Stimulated activated CD4-positive, alpha-beta T cell treated with anti-CD3 and anti-CD28 coated beads, TNF-alpha, amount 100 ng/mL, for 48 hours (primary cell): ENCODE results near the gene LIMA1.
A peak's percentile ranks its signal among the peaks of the same experiment; 100 is the strongest.
"Not testable (repeated sequence)": the region's sequence is repeated elsewhere in the genome, so short reads cannot be mapped to it uniquely, and the experiment has no call there.

Source experiments
- DNase-seq, 3 donors: peaks; one replicate each; pipeline ENCODE4 v3.0.0-alpha.2; 2020; ENCODE audit warnings: low read depth in 3 of 3

The LIMA1 gene

DNA sequence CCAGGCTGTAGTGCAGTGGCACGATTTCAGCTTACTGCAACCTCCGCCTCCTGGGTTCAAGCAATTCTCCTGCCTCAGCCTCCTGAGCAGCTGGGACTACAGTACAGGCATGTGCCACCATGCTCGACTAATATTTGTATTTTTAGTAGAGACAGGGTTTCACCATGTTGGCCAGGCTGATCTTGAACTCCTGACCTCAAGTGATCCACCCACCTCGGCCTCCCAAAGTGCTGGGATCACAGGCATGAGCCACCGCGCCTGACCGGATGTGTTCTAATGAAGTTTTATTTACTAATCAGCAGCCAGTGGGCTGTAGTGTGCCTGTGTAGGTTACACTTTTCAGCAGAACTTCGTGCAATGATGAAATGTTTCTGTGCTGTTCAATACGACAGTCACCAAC is 35.7 kb downstream of the LIMA1 start:
- DNase-seq = not testable (repeated sequence)

DNA sequence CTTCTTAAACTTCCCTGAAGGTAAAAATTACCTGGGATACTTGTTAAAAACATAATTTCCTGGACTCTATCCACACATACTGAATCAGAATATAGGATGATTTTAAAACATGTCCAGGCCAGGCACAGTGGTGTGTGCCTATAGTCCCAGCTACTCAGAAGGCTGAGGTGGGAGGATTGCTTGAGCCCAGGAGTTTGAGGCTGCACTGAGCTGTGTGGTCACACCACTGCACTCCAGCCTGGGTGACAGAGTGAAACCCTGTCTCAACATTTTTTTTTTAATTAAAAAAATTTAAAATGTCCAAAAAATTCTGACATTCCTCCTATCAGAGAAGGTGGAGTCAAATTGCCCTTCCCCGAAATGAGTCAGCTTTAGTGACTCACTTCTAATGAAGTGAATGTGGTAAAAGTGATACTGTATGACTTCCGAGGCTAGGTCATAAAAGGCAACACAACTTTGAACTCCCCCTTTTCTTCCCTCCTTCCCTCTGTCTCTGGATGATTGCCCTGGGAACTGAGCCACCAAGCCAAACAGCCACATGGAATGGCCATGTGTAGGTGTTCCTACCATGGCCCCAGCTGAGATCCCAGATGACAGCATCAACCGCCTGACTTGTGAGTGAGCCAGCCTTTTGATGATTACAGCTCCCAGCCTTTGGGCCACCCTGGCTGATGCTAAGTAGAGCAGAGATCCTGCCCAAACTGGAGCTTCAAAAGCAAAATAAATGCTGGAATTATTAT is 36.3 kb downstream of the LIMA1 start:
- DNase-seq = peak in 2 of 3 donors; percentile 37 to 46

DNA sequence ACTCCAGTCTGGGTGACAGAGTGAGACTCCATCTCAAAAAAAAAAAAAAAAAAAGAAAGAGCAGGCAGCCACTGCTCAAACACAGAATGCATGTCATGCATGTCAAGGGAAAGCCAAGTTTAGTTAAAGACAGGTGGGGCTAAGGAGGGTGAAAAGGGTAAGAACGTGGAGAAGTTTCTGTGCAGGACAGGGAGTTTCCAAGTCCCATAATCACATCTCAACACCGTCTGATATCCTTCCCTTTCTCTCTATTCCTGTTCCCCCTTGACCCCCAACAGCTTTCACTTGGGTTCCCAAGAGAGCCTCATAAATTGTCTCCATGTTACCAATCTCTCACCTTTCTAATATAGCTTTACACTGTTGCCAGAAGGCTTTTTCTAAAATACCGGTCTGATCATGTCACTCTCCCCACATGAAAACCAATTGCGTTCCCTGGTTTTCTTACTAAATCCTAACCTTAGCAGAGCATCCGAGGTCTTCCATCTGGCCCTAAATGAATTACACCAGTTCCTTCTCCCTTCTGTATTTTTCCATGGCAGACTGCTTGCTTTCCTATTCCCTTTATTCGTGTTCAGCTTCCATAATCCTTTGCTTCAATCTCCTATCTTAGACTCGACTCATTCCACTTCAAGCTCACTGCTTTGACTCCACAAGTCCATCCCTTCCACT is 37.0 kb downstream of the LIMA1 start:
- no peak for DNase-seq

DNA sequence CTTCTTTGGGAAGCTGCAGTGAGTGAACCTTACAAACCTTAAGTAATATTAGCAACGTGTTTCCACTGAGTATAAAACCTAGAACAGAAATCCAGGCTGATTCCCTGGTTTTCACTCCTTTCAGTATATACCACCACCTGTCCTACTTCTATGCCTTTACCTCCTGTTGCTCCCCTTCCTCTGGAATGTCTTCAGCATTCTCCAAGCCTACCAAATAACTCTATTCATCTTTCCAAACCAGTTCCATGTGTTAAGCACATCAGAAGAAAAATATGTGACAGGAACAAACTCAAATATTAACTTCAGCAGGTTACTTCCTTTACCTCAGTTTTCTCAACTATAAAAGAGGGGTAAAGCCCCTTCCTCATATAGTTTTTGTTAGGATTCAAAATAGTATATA is 39.8 kb downstream of the LIMA1 start:
- no peak for DNase-seq

DNA sequence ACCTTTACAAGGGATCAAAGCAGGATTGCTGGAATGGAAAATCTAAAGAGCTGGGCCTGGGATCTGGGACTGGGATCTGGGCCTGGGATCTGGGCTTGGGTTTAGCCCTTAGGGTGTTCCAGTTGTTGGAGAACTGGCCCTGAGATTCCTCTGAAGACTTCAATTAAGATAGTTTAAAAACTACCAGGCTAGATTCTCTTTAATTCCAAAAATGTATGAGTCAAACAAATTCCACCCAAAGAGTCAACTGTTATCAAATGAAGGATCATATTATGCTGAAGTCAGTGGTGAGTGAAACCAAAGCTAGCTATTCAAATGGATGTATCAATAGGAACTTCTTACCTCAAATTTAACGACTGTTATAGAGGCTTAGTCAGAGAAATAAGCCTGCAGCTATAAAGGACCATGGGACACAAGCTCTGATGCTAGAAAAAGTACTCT is 40.5 kb downstream of the LIMA1 start:
- no peak for DNase-seq

DNA sequence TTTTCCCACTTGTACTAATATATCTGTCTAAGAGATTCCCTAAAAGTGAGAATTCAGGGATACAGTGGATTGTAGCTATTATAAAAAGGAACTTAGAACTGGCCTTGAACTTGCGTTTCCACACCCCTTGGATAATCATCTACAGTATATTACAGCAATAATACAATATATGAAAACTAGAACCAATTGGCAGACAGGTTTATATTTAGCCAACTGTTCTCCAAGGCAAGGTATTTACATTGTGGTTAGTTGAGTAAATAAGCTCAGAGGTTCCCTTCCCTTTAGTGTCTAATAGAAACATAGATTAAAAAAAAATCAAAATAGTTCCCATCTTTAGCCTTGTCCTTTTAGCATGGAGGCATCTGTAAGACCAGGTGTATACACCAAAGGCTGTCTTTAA is 42.1 kb downstream of the LIMA1 start:
- DNase-seq = no peak

DNA sequence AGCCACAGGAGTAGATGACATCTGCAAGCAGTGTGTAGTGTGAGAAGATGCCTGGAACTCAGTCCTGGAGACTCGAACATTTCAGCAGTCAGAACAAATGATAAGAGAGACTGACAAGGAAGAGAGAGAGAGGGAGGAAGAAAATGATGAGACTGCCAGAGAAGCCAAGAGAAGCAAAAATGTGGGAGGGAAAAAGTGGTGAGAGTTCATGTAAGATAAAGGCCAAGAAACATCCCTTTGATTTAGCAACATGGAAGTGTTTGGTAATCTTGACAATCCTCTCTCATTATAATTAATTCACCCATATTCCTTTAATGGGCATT is 42.6 kb downstream of the LIMA1 start:
- no peak for DNase-seq

DNA sequence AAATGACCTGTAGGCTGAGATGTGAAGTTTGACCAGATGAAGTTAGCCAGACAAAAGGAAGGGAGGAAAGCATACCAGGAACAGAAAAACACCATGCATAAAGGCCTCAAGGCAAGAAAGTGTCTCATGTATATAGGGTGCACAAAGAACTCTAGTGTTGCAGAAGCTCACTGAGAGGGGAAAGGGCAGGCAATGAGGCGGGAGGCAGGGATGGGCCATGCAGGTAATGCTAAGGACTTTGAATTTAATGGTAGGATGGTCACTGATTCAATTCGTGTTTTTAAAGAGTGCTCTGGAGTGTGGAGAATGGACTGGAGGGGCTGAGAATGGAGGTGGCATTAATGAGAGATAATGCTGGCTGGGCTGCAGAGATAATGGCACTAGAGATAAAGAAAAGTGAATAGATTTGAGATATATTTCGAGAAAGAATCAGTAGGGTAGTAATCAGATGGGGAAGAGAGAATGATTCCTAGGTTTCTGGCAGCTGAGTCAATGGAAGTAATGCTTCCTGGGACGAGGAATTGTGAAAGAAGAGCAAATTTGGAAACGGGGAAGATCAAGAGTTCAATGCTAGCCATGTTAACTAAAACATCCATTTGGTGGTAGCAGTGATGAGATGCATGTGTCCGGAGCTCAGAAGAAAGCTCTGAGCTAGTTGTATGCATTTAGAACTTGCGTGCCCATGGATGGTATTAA is 43.1 kb downstream of the LIMA1 start:
- no peak for DNase-seq

DNA sequence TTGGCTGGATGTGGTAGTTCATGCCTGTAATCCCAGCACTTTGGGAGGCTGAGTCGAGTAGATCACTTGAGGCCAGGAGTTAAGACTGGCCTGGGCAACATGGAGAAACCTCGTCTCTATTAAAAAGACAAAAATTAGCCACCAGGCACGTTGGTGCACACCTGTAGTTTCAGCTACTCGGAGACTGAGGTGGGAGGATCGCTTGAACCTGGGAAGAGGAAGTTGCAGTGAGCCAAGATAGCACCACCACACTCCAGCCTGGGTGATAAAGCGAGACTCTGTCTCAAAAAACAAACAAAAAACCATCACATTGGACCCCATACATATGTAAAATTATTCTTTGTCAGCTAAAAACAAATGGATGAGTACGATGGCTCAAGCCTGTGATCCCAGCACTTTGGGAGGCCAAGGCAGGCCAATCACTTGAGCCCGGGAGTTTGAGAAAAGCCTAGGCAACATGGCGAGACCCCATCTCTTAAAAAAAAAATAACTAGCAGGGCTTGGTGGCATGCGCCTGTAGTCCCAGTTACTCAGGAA is 43.9 kb downstream of the LIMA1 start:
- no peak for DNase-seq

DNA sequence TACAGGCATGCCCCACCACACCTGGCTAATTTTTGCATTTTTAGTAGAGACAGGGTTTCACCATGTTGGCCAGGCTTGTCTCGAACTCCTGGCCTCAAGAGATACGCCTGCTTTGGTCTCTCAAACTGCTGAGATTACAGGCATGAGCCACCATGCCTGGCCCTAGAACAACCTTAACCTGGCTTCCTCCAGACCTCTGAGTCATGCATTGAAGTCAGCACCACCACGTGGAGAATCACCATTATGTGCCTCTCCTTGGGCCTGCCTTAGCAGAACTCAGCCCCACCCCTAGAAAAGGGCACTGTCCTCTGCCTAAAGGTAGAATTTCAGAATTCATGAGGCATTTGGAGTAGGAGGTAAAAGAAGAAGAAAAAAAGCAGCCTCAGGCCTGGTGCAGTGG is 49.0 kb downstream of the LIMA1 start:
- no peak for DNase-seq

DNA sequence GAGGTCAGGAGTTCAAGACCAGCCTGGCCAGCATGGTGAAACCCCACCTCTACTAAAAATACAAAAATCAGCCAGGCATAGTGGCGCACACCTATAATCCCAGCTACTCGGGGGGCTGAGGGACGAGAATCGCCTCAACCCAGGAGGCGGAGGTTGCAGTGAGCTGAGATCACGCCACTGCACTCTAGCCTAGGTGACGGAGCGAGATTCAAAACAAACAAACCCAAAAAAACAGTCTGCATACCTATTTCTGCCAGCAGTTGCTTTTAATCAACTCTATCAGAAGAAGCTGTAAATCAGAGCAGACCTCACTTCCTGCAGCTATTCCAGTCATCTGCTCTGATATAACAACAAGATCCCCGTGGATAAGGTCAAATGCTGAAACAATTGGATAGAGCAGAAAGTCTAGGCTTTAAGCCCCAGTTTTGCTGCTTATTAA is 50.5 kb downstream of the LIMA1 start:
- DNase-seq = no peak

DNA sequence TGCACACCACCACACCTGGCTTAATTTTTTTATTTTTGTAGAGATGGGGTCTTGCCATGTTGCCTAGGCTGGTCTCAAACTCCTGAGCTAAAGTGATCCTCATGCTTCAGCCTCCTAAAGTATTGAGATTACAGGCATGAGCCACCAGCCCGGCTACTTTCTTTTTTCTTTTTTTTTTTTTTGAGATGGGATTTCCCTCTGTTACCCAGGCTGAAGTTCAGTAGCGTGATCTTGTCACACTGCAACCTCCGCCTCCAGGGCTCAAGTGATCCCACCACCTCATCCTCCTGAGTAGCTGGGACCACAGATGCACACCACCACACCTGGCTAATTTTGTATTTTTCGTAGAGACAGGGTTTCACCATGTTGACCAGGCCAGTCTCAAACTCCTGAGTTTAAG is 51.1 kb downstream of the LIMA1 start:
- no peak for DNase-seq

DNA sequence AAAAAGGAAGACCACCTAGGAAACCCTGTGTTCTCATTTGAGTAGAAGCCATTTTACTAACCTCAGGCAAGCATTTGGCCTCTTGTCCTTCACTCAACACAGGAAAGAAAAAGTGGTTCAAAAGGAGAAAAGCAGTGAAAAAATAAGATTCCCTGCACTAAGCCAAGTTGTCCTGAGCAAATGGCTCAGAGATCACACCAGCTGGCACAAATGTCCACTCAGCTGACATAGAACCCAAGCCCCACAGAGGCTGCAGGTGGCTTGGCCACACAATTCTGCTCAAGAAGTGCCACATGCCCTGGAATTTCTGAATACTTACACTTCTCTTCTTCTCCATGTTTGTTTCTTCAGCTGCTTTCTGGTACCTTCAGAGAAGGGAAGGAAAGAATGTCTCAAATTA is 52.0 kb downstream of the LIMA1 start:
- DNase-seq = no peak

DNA sequence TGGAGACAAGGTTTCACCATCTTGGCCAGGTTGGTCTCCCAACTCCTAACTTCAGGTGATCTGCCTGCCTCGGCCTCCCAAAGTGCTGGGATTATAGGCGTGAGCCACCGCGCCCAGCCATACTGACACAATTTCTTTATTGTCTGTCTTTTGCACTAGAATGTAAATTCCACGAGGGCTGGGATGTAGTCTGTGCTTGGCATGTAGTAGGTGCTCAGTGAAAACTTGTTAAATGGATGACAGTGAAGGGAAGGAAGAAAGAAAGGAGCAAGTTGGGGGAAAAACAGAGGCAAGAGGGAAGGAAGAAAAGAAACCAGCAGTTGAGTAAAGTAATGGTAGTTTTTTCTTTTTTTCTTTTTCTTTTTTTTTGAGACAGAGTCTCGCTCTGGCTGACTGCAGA is 53.1 kb downstream of the LIMA1 start:
- no peak for DNase-seq

DNA sequence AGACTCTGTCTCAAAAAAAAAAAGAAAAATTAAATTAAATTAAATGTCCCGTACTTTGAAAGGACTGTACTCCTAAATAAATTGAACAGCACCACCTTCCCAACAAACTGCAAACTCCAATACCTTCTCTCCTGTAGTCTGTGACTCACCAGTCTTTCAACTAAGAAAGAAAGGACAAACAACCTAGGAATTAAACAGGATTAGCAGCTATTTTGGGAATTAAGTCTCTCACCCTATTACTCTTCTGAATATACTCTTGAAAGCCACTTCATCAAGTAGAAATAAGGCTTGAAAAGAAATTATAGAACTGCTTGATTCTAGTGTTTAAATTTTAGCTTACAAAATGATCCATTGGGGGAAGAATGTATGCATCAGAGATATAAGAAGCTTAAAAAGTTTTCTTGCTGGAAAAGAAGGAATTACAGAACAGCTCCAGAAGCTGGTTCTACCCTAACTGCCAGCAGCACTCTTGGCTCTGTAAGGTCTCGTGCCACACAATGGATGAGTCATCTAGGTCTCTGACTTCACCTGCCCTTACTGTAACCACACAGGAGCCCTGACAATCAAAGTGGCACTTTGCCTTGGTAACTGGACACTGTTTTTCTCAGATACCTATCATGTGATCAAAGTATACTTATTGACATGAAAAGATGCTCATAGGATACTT is 59.2 kb downstream of the LIMA1 start:
- peak in 1 of 3 donors; percentile 18 for DNase-seq

DNA sequence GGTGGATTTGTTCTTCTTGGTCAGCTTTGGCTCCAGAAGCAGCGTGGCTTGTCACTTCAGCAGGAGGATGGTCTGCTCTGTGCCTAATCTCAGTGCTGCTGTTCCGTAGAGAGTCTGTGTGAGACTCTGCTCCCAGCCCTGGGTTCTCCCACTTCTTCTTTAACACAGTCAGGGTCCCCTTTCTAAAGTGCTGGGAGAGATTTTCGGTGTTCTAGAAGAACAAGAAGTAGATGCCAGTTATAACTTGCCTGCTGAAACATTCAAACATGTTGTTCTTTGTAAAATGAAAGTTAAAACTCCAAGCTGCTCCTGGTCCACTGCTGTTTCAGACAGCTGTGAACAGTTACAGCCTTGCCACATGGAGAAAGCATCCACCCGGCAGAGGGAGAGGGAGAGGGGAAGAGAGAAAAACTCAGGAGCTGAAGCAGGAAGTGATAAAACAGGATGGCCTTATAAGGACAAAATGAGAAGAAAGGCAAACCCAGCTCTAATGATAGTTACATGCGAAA is 61.0 kb downstream of the LIMA1 start:
- no peak for DNase-seq

DNA sequence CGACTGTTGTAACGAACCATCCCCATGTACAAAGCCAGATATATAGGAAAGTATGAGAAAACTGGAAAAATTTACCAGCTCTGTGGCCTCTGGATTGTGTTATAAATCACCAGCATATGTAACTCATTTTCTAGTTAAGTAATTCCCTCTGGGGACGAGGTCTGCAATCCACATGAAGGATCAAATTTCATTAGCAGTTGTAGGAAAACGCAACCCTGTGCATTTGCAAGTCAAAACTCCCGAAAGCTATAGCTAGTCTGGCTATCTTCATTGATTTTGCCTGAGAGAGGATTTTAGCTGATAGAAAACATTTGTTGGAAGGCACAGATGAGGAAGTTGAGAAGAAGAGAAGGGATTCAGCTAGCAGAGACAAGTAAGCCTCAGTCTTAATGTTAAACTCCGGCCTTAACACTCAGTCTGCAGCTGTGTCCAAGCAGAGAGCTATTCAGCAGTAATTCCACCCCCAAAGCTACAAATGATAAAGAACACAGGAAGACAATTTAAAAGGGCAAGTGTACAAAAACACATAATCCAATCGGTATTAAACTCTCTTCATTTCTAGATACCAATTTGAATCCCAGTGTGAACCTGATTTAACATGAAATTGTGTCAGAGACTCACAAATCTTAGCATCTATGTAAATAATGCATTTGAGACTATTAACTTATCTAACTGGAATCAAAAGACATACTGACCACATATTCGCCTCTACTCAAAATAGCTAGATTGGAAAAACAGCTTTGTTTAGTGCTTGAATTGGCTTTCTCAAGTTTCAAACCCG is 61.9 kb downstream of the LIMA1 start:
- DNase-seq = no peak

DNA sequence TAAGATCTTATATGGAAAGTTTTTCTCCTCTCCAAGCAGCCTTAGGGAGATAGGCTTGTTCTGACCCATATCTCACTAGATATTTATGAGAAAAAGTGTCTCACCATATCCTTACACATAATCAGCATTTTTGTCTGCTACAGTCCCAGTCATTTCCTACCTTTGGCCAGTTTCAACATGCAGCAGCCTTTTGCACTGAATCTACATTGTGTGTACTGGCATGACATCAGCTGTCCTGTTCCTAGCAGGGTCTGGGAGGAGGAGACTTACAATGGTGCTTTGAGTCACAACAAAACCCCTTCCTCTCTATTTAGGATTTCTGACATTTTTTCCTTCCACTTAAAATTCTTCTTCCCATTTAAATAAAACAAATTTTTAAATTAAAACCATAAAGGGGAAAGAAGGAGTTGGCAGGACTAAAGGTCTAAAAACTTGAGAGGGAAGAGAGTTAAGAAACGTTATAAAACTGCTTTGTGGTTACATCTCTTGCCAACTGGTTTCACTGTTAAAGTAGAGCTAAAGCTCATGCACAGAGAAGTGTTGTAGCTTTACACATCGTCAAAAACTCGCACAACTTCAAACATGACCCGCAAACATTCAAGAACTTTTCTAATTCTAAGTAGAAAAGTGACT is 62.8 kb downstream of the LIMA1 start:
- DNase-seq = peak in 2 of 3 donors; percentile 22 to 46

DNA sequence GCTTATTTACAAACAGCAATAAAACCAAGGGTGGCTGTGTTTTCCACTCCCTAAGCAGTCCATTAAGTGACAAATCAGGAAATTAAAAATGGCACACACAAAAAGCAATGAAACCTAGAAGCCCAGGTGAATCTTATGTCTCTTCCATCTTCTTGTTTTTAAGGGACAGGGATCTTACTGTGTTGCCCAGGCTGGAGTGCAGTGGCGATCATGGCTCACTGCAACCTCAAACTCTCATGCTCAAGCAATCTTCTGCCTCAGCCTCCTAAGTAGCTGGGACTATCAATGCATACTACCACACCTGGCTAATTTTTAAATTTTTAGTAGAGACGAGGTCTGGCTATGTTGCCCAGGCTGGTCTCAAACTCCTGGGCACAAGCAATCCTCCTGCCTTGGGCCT is 63.8 kb downstream of the LIMA1 start:
- no peak for DNase-seq

DNA sequence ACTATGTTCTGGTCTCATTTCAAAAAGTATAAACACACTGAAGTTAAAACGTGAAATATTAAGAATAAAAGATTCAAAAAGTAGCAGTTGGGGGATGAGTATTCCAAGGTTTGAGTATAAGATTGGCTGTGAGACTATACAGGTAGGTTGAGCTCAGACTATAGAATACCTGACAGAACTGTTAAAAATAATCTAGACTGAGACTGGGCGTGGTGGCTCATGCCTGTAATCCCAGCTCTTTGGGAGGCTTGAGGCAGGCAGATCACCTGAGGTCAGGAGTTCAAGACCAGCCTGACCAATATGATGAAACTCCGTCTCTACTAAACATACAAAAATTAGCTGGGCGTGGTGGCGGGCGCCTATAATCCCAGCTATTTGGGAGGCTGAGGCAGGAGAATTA is 64.3 kb downstream of the LIMA1 start:
- DNase-seq = not testable (repeated sequence)

DNA sequence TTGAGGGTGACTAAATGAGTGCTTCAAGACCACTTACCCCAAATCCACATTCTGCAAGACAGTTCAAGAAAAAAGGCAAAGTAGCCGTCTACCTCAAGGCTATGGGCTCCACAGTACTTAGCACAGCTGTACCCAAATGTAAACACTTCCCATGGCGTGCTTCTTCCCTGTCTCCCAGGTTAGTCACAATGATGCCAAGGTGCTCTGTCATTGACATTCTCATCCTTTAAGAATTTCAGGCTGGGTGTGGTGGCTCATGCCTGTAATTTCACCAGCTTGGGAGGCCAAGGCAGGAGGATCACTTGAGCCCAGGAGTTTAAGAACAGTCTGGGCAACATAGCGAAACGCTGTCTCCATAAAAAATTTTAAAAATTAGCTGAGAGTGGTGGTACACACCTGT is 64.9 kb downstream of the LIMA1 start:
- no peak for DNase-seq
